WTC11 (cell line): ENCODE data around the gene ANO2. TPM values are rescaled to one million over a fixed set of nuclear protein-coding genes. Genes with fewer than 3 reads are reported as not detected.
A peak's percentile ranks its signal among the peaks of the same experiment; 100 is the strongest.

Source experiments
- ATAC-seq: fragments of 200-7000 bp; cut with Tn5 transposase; 2 replicates; pipeline ENCODE4 v1.10.0; 2021; ENCODE audit warnings: mild to moderate bottlenecking, moderate library complexity
- CTCF ChIA-PET: fragments of 300-600 bp; sonication (Branson Sonifier 250); formaldehyde crosslinking; loops from one replicate; lab custom pipeline; 2021; ENCODE audit warnings: antibody characterized with exemption; lab: Charles Lee
- POLR2A ChIA-PET: fragments of 350-600 bp; sonication (Branson Sonifier 250); formaldehyde crosslinking; loops from one replicate; lab custom pipeline; 2021; ENCODE audit warnings: antibody characterized with exemption; lab: Charles Lee
- DNase-seq: peaks from one replicate; pipeline ENCODE4 v3.0.0; 2021; ENCODE audit warnings: low spot score
- H3K27ac Mint-ChIP-seq: 2 replicates; pipeline ENCODE4 v1.8.0; 2021; ENCODE audit warnings: mixed read lengths
- H3K27me3 Mint-ChIP-seq: 2 replicates; pipeline ENCODE4 v1.8.0; 2021; ENCODE audit warnings: low read depth, mild to moderate bottlenecking, moderate library complexity, mixed read lengths
- H3K36me3 Mint-ChIP-seq: 2 replicates; pipeline ENCODE4 v1.8.0; 2021; ENCODE audit warnings: mixed read lengths
- H3K4me1 Mint-ChIP-seq: 2 replicates; pipeline ENCODE4 v1.8.0; 2022; ENCODE audit warnings: mixed read lengths
- H3K4me3 Mint-ChIP-seq: 2 replicates; pipeline ENCODE4 v1.8.0; 2021; ENCODE audit warnings: mild to moderate bottlenecking, moderate library complexity, mixed read lengths
- H3K9me3 Mint-ChIP-seq: 2 replicates; pipeline ENCODE4 v1.8.0; 2021; ENCODE audit warnings: mixed read lengths
- ATF1 ChIP-seq: sonication (generic); formaldehyde crosslinking; IDR thresholded peaks from 2 replicates; pipeline ENCODE4 v1.8.1; 2023; ENCODE audit warnings: mild to moderate bottlenecking, moderate library complexity, missing genetic modification reagents
- ATF3 ChIP-seq: sonication (generic); formaldehyde crosslinking; conservative IDR thresholded peaks from 2 replicates; pipeline ENCODE4 v1.8.1; 2022; ENCODE audit warnings: mild to moderate bottlenecking, missing genetic modification reagents
- E2F1 ChIP-seq: sonication (generic); formaldehyde crosslinking; IDR thresholded peaks from 2 replicates; pipeline ENCODE4 v1.8.0; 2022; ENCODE audit warnings: mild to moderate bottlenecking, missing genetic modification reagents
- ELF4 ChIP-seq: sonication (generic); formaldehyde crosslinking; IDR thresholded peaks from 2 replicates; pipeline ENCODE4 v1.8.1; 2022; ENCODE audit warnings: low read depth, mild to moderate bottlenecking, moderate library complexity, missing genetic modification reagents
- ESRRA ChIP-seq: sonication (generic); formaldehyde crosslinking; IDR thresholded peaks from 2 replicates; pipeline ENCODE4 v1.8.1; 2022; ENCODE audit warnings: mild to moderate bottlenecking, missing genetic modification reagents, borderline replicate concordance
- FOXK1 ChIP-seq: sonication (generic); formaldehyde crosslinking; IDR thresholded peaks from 2 replicates; pipeline ENCODE4 v1.8.0; 2022; ENCODE audit warnings: mild to moderate bottlenecking, moderate library complexity, missing genetic modification reagents
- FOXP1 ChIP-seq: sonication (generic); formaldehyde crosslinking; IDR thresholded peaks from 2 replicates; pipeline ENCODE4 v1.8.0; 2022; ENCODE audit warnings: missing genetic modification reagents, mild to moderate bottlenecking, moderate library complexity, borderline replicate concordance
- GABPB1 ChIP-seq: sonication (generic); formaldehyde crosslinking; IDR thresholded peaks from 2 replicates; pipeline ENCODE4 v1.8.1; 2023; ENCODE audit warnings: mild to moderate bottlenecking, missing genetic modification reagents
- GRHL2 ChIP-seq: fragments of 250-450 bp; sonication (Bioruptor Pico); IDR thresholded peaks from 2 replicates; pipeline ENCODE4 v1.8.0; 2022; ENCODE audit warnings: mild to moderate bottlenecking, moderate library complexity; ENCODE audit not compliant: insufficient replicate concordance, severe bottlenecking
- HMGXB4 ChIP-seq: sonication (generic); formaldehyde crosslinking; IDR thresholded peaks from 2 replicates; pipeline ENCODE4 v1.8.1; 2023; ENCODE audit warnings: mild to moderate bottlenecking, moderate library complexity, missing genetic modification reagents
- KAT7 ChIP-seq: sonication (generic); formaldehyde crosslinking; IDR thresholded peaks from 2 replicates; pipeline ENCODE4 v1.8.1; 2023; ENCODE audit warnings: missing genetic modification reagents, mild to moderate bottlenecking, borderline replicate concordance
- MAX ChIP-seq: sonication (generic); formaldehyde crosslinking; IDR thresholded peaks from 2 replicates; pipeline ENCODE4 v1.8.0; 2022; ENCODE audit warnings: mild to moderate bottlenecking, missing genetic modification reagents
- NFE2L1 ChIP-seq: sonication (generic); formaldehyde crosslinking; IDR thresholded peaks from 2 replicates; pipeline ENCODE4 v1.8.1; 2023; ENCODE audit warnings: missing genetic modification reagents
- NR2C2 ChIP-seq: sonication (generic); formaldehyde crosslinking; IDR thresholded peaks from 2 replicates; pipeline ENCODE4 v1.8.0; 2022; ENCODE audit warnings: mild to moderate bottlenecking, missing genetic modification reagents
- TCF7 ChIP-seq: sonication (generic); formaldehyde crosslinking; IDR thresholded peaks from 2 replicates; pipeline ENCODE4 v1.8.0; 2022; ENCODE audit warnings: mild to moderate bottlenecking, low read depth, missing genetic modification reagents, moderate library complexity
- TEAD4 ChIP-seq: sonication (generic); formaldehyde crosslinking; IDR thresholded peaks from 2 replicates; pipeline ENCODE4 v1.8.0; 2022; ENCODE audit warnings: mild to moderate bottlenecking, missing genetic modification reagents
- TP53 ChIP-seq: sonication (generic); formaldehyde crosslinking; IDR thresholded peaks from 2 replicates; pipeline ENCODE4 v1.8.1; 2023; ENCODE audit warnings: mild to moderate bottlenecking, missing genetic modification reagents
- ZBTB21 ChIP-seq: sonication (generic); formaldehyde crosslinking; IDR thresholded peaks from 2 replicates; pipeline ENCODE4 v1.8.1; 2023; ENCODE audit warnings: mild to moderate bottlenecking, missing genetic modification reagents, borderline replicate concordance
- ZBTB43 ChIP-seq: sonication (generic); formaldehyde crosslinking; IDR thresholded peaks from 2 replicates; pipeline ENCODE4 v1.8.1; 2023; ENCODE audit warnings: mild to moderate bottlenecking, missing genetic modification reagents
- ZNF416 ChIP-seq: fragments of 250-450 bp; sonication (Bioruptor Pico); IDR thresholded peaks from 2 replicates; pipeline ENCODE4 v1.9.0; 2021; ENCODE audit warnings: mild to moderate bottlenecking, inconsistent platforms
- ZNF423 ChIP-seq: fragments of 250-450 bp; sonication (Bioruptor Pico); IDR thresholded peaks from 2 replicates; pipeline ENCODE4 v2.1.2; 2022; ENCODE audit warnings: mild to moderate bottlenecking, moderate library complexity
- ZNF532 ChIP-seq: fragments of 250-450 bp; sonication (Bioruptor Pico); IDR thresholded peaks from 2 replicates; pipeline ENCODE4 v1.9.0; 2021; ENCODE audit warnings: mild to moderate bottlenecking, borderline replicate concordance
- total RNA-seq: library from RNA; stranded (reverse); gene quantifications from 3 replicates; pipeline ENCODE4 v1.2.3, GENCODE V29; 2021

Gene ANO2
- total RNA-seq, 1 experiment from 2014 or later, result 2.8 TPM

- TF ChIP-seq MAX (CRISPR knock-in tag) (no peak), NFE2L1 (CRISPR knock-in tag) (no peak), ATF3 (CRISPR knock-in tag) (no peak), GABPB1 (CRISPR knock-in tag) (no peak)
Observed at GRCh38 chr12:5520037-5520436, 425.0 kb downstream of the ANO2 start (continued).

GRCh38 chr12:5518584-5519365, 426.3 kb downstream of the ANO2 start:
- ATAC-seq, result peak; percentile 74
- TF ChIP-seq ZNF423 (CRISPR knock-in tag), result peak; percentile 74
- no peak for TF ChIP-seq E2F1 (CRISPR knock-in tag)
- CTCF ChIA-PET, result interaction anchor here (2.3 kb wide), 1 partner anchor 130 kb away, joined by 8 read pairs; no protein-coding TSS in a partner anchor
- Mint-ChIP-seq H3K27ac (no peak overlapping the region), H3K4me3 (no peak overlapping the region), H3K27me3 (no peaks in the 10 kb centered on the region; the same call in 1 of the 2 replicates), H3K9me3 (no peaks in the 10 kb centered on the region), H3K4me1 (peaks cover 30% of the 10 kb centered on the region), H3K36me3 (no peaks in the 10 kb centered on the region)
- POLR2A ChIA-PET, result no interaction called here
- DNase-seq, result peak; percentile 56

GRCh38 chr12:5516371-5517241, 428.5 kb downstream of the ANO2 start:
- H3K36me3 Mint-ChIP-seq, result no peaks in the 10 kb centered on the region
- H3K27ac Mint-ChIP-seq, result no peak overlapping the region
- H3K4me1 Mint-ChIP-seq, result peaks cover 44% of the 10 kb centered on the region
- ATAC-seq (peak; percentile 42), DNase-seq (no peak)
- ChIA-PET POLR2A (no interaction called here), CTCF (interaction anchor here (1.5 kb wide), 1 partner anchor 87 kb away, joined by 5 read pairs; no protein-coding TSS in a partner anchor)
- H3K4me3 Mint-ChIP-seq, result no peak overlapping the region
- no peaks in the 10 kb centered on the region; the same call in 1 of the 2 replicates for H3K27me3 Mint-ChIP-seq
- H3K9me3 Mint-ChIP-seq, result no peaks in the 10 kb centered on the region
- TF ChIP-seq ZBTB43 (CRISPR knock-in tag), result no peak
- TF ChIP-seq ZNF532 (CRISPR knock-in tag), result no peak
- TF ChIP-seq KAT7 (CRISPR knock-in tag), result no peak
- TF ChIP-seq ZNF416 (CRISPR knock-in tag), result no peak
- TF ChIP-seq ATF1 (CRISPR knock-in tag), result no peak
- TF ChIP-seq ZBTB21 (CRISPR knock-in tag), result no peak
- no peak for TF ChIP-seq TEAD4 (CRISPR knock-in tag)
- TF ChIP-seq GRHL2 (CRISPR knock-in tag), result no peak
- no peak for TF ChIP-seq FOXK1
- no peak for TF ChIP-seq FOXP1
- no peak for TF ChIP-seq ESRRA
- no peak for TF ChIP-seq GABPB1 (CRISPR knock-in tag)
- TF ChIP-seq ELF4 (CRISPR knock-in tag), result no peak
- TF ChIP-seq HMGXB4 (CRISPR knock-in tag), result no peak
- TF ChIP-seq TP53 (CRISPR knock-in tag), result no peak
- TF ChIP-seq TCF7 (CRISPR knock-in tag), result no peak
- TF ChIP-seq NR2C2, result no peak
- TF ChIP-seq NFE2L1 (CRISPR knock-in tag), result no peak
